Measurements from ENCODE around the gene SORCS2.
A peak's percentile ranks its signal among the peaks of the same experiment; 100 is the strongest.

The SORCS2 gene

GRCh38 chr4:7303561-7303960 is 111.2 kb downstream of the SORCS2 start:
- Histone ChIP-seq H2BK120ac (ENCODE audit: insufficient read depth, low read length, poor library complexity) (no peak overlapping the region), H4K12ac (ENCODE audit: low read depth, low read length) (no peak overlapping the region), H4K8ac (ENCODE audit: low read depth, low read length) (no peak overlapping the region), H3K4ac (ENCODE audit: low read depth, low read length) (no peak overlapping the region), H3K9ac (ENCODE audit: low read length) (no peak overlapping the region), H4K91ac (ENCODE audit: low read depth, low read length) (no peak overlapping the region), H3K18ac (ENCODE audit: low read length) (no peak overlapping the region), H3K27ac (ENCODE audit: low read depth, low read length) (no peak overlapping the region), H3K4me1 (ENCODE audit: control insufficient read depth in 1 of 2, insufficient read depth in 2 of 2, low read length in 2 of 2) (no peaks in the 10 kb centered on the region), H3K36me3 (ENCODE audit: control insufficient read depth in 1 of 2, insufficient read depth in 2 of 2, low read length in 2 of 2) (no peaks in the 10 kb centered on the region), H3K79me2 (ENCODE audit: control insufficient read depth, insufficient read depth, low read length, poor library complexity) (no peaks in the 10 kb centered on the region), H3K4me3 (ENCODE audit: low read depth, low read length) (no peak overlapping the region), H3K79me1 (ENCODE audit: low read length) (no peaks in the 10 kb centered on the region), H3K4me2 (ENCODE audit: low read length) (no peak overlapping the region), H3K14ac (ENCODE audit: low read length) (no peak overlapping the region), H2BK5ac (ENCODE audit: low read depth, low read length, poor library complexity) (no peak overlapping the region), H3K23ac (ENCODE audit: low read length) (no peak overlapping the region), H3K27me3 (ENCODE audit: insufficient read depth, low read length) (peaks cover 4% of the 10 kb centered on the region), H2AFZ (ENCODE audit: insufficient read depth, low read length, poor library complexity) (no peak overlapping the region), H3K9me3 (ENCODE audit: insufficient read depth, low read depth, low read length) (peaks cover 3% of the 10 kb centered on the region), H2BK12ac (ENCODE audit: low read length) (no peak overlapping the region), H2AK5ac (ENCODE audit: low read length) (no peak overlapping the region)
- WGBS (ENCODE audit: extremely low coverage, insufficient coverage, insufficient read length), result no CpG with 5 or more reads among the region's 12 CpGs
- no peak for DNase-seq

GRCh38 chr4:7304436-7304835 is 112.1 kb downstream of the SORCS2 start:
- WGBS (ENCODE audit: extremely low coverage, insufficient coverage, insufficient read length), result no CpG with 5 or more reads among the region's 10 CpGs

GRCh38 chr4:7306021-7306965 is 114.0 kb downstream of the SORCS2 start:
- Histone ChIP-seq H3K4me2 (ENCODE audit: low read length) (no peak overlapping the region), H3K23ac (ENCODE audit: low read length) (no peak overlapping the region), H3K79me1 (ENCODE audit: low read length) (no peaks in the 10 kb centered on the region), H2BK5ac (ENCODE audit: low read depth, low read length, poor library complexity) (no peak overlapping the region), H2BK120ac (ENCODE audit: insufficient read depth, low read length, poor library complexity) (no peak overlapping the region), H3K79me2 (ENCODE audit: control insufficient read depth, insufficient read depth, low read length, poor library complexity) (no peaks in the 10 kb centered on the region), H3K14ac (ENCODE audit: low read length) (no peak overlapping the region), H4K12ac (ENCODE audit: low read depth, low read length) (no peak overlapping the region), H2AFZ (ENCODE audit: insufficient read depth, low read length, poor library complexity) (no peak overlapping the region), H3K27me3 (ENCODE audit: insufficient read depth, low read length) (peaks cover 4% of the 10 kb centered on the region), H2AK5ac (ENCODE audit: low read length) (no peak overlapping the region), H3K9ac (ENCODE audit: low read length) (no peak overlapping the region), H2BK12ac (ENCODE audit: low read length) (no peak overlapping the region), H4K8ac (ENCODE audit: low read depth, low read length) (no peak overlapping the region), H3K27ac (ENCODE audit: low read depth, low read length) (no peak overlapping the region), H4K91ac (ENCODE audit: low read depth, low read length) (no peak overlapping the region), H3K9me3 (ENCODE audit: insufficient read depth, low read depth, low read length) (peaks cover 3% of the 10 kb centered on the region), H3K18ac (ENCODE audit: low read length) (no peak overlapping the region), H3K4me3 (ENCODE audit: low read depth, low read length) (no peak overlapping the region), H3K36me3 (ENCODE audit: control insufficient read depth in 1 of 2, insufficient read depth in 2 of 2, low read length in 2 of 2) (no peaks in the 10 kb centered on the region), H3K4ac (ENCODE audit: low read depth, low read length) (no peak overlapping the region), H3K4me1 (ENCODE audit: control insufficient read depth in 1 of 2, insufficient read depth in 2 of 2, low read length in 2 of 2) (no peaks in the 10 kb centered on the region)
- DNase-seq, result no peak
- no CpG with 5 or more reads among the region's 22 CpGs for WGBS (ENCODE audit: extremely low coverage, insufficient coverage, insufficient read length)

More at GRCh38 chr4:7304436-7304835, 112.1 kb downstream of the SORCS2 start:
- H3K4me3 ChIP-seq (ENCODE audit: low read depth, low read length), result no peak overlapping the region
- H4K12ac ChIP-seq (ENCODE audit: low read depth, low read length), result no peak overlapping the region
- H3K4me2 ChIP-seq (ENCODE audit: low read length), result no peak overlapping the region
- no peak overlapping the region for H2BK5ac ChIP-seq (ENCODE audit: low read depth, low read length, poor library complexity)
- H3K4me1 ChIP-seq (ENCODE audit: control insufficient read depth in 1 of 2, insufficient read depth in 2 of 2, low read length in 2 of 2), result no peaks in the 10 kb centered on the region
- no peak overlapping the region for H2BK12ac ChIP-seq (ENCODE audit: low read length)
- H2BK120ac ChIP-seq (ENCODE audit: insufficient read depth, low read length, poor library complexity), result no peak overlapping the region
- no peak overlapping the region for H3K4ac ChIP-seq (ENCODE audit: low read depth, low read length)
- no peak overlapping the region for H3K9ac ChIP-seq (ENCODE audit: low read length)
- no peak for DNase-seq
- H3K36me3 ChIP-seq (ENCODE audit: control insufficient read depth in 1 of 2, insufficient read depth in 2 of 2, low read length in 2 of 2), result no peaks in the 10 kb centered on the region
- H3K14ac ChIP-seq (ENCODE audit: low read length), result no peak overlapping the region
- no peaks in the 10 kb centered on the region for H3K79me1 ChIP-seq (ENCODE audit: low read length)
- H4K91ac ChIP-seq (ENCODE audit: low read depth, low read length), result no peak overlapping the region
- no peak overlapping the region for H4K8ac ChIP-seq (ENCODE audit: low read depth, low read length)
- no peak overlapping the region for H3K18ac ChIP-seq (ENCODE audit: low read length)
- no peak overlapping the region for H3K23ac ChIP-seq (ENCODE audit: low read length)
- no peak overlapping the region for H2AK5ac ChIP-seq (ENCODE audit: low read length)
- H2AFZ ChIP-seq (ENCODE audit: insufficient read depth, low read length, poor library complexity), result no peak overlapping the region
- H3K27me3 ChIP-seq (ENCODE audit: insufficient read depth, low read length), result peaks cover 4% of the 10 kb centered on the region
- H3K27ac ChIP-seq (ENCODE audit: low read depth, low read length), result no peak overlapping the region
- H3K79me2 ChIP-seq (ENCODE audit: control insufficient read depth, insufficient read depth, low read length, poor library complexity), result no peaks in the 10 kb centered on the region
- H3K9me3 ChIP-seq (ENCODE audit: insufficient read depth, low read depth, low read length), result peaks cover 3% of the 10 kb centered on the region

- Histone ChIP-seq H3K4ac (ENCODE audit: low read depth, low read length) (no peak overlapping the region), H3K4me3 (ENCODE audit: low read depth, low read length) (no peak overlapping the region), H4K8ac (ENCODE audit: low read depth, low read length) (no peak overlapping the region), H3K18ac (ENCODE audit: low read length) (no peak overlapping the region), H3K9ac (ENCODE audit: low read length) (no peak overlapping the region), H3K36me3 (ENCODE audit: control insufficient read depth in 1 of 2, insufficient read depth in 2 of 2, low read length in 2 of 2) (no peaks in the 10 kb centered on the region), H2BK5ac (ENCODE audit: low read depth, low read length, poor library complexity) (no peak overlapping the region), H3K23ac (ENCODE audit: low read length) (no peak overlapping the region), H3K27ac (ENCODE audit: low read depth, low read length) (no peak overlapping the region), H3K14ac (ENCODE audit: low read length) (no peak overlapping the region), H3K4me2 (ENCODE audit: low read length) (no peak overlapping the region), H3K4me1 (ENCODE audit: control insufficient read depth in 1 of 2, insufficient read depth in 2 of 2, low read length in 2 of 2) (no peaks in the 10 kb centered on the region), H3K79me2 (ENCODE audit: control insufficient read depth, insufficient read depth, low read length, poor library complexity) (no peaks in the 10 kb centered on the region), H2AK5ac (ENCODE audit: low read length) (no peak overlapping the region), H2BK120ac (ENCODE audit: insufficient read depth, low read length, poor library complexity) (no peak overlapping the region), H3K9me3 (ENCODE audit: insufficient read depth, low read depth, low read length) (peaks cover 3% of the 10 kb centered on the region), H4K91ac (ENCODE audit: low read depth, low read length) (no peak overlapping the region), H2AFZ (ENCODE audit: insufficient read depth, low read length, poor library complexity) (no peak overlapping the region), H3K79me1 (ENCODE audit: low read length) (no peaks in the 10 kb centered on the region), H3K27me3 (ENCODE audit: insufficient read depth, low read length) (peaks cover 4% of the 10 kb centered on the region), H2BK12ac (ENCODE audit: low read length) (no peak overlapping the region), H4K12ac (ENCODE audit: low read depth, low read length) (no peak overlapping the region)
- peak in 1 of 2 donors; percentile 17 for DNase-seq
- WGBS (ENCODE audit: extremely low coverage, insufficient coverage, insufficient read length), result no CpG with 5 or more reads among the region's 11 CpGs
Measured at GRCh38 chr4:7306986-7307385, 114.6 kb downstream of the SORCS2 start.

Data from trophoblast cell (in vitro differentiated cells and primary cell).